Left renal cortex interstitium (tissue), 4 donors: Measurements from ENCODE around the gene SECISBP2L. TPM values are rescaled to one million over a fixed set of nuclear protein-coding genes. Genes with fewer than 3 reads are reported as not detected.

Experiments
- DNase-seq, 4 donors: peaks; one replicate each; pipeline ENCODE4 v3.0.0-alpha.2; 2013; ENCODE audit warnings: low read depth in 4 of 4, low spot score in 2 of 4, missing footprints in 1 of 4
- polyA plus RNA-seq, 4 donors: library from polyadenylated mRNA; unstranded; fragments of 120-200 nt; gene quantifications; one replicate each; pipeline ENCODE4 v1.2.1, GENCODE V29; 2013; ENCODE audit not compliant: insufficient read length in 4 of 4

The SECISBP2L gene
- polyA plus RNA-seq, 4 donors: 44.4 to 72.9 (median 52.5) TPM

DNA sequence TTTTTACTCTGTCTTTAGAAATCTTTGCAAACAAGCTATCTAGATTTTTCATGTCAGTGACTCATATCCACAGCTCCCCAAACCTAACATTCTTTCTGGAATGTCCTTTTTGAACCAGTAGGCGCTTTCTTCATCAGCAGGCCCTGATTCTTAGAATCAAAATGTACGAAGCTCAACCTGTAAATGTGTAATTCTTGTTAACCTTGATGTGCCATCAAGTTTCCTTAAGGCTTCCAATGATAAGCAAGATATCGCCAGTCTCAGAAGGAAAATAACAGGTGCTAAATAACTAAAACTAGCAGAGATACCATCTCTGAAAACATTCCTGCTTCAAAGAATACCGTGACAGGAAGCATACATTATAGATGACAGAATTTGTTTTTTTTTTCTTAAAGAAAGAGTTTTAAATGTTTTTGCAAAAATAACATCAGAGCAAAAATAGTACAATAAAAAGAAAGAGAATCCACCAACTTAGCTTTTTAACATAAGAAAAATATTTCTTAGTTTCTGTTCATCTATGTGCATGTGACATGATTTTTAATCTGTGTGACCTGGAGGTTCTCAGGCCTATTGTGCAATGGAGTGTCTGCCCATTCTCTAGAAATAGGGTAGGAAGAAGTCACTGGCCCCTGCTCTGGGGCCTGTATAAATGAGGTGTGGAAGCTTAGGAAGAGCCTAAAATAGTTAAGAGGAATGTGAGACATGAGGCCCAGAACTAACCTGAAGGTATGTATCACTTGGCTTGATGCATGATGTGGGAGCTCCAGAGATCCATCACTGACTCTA is 14.7 kb upstream of the SECISBP2L start:
- no peak for DNase-seq

GRCh38 chr15:49059491-49059890 is 13.2 kb upstream of the SECISBP2L start:
- DNase-seq: no peak

DNA sequence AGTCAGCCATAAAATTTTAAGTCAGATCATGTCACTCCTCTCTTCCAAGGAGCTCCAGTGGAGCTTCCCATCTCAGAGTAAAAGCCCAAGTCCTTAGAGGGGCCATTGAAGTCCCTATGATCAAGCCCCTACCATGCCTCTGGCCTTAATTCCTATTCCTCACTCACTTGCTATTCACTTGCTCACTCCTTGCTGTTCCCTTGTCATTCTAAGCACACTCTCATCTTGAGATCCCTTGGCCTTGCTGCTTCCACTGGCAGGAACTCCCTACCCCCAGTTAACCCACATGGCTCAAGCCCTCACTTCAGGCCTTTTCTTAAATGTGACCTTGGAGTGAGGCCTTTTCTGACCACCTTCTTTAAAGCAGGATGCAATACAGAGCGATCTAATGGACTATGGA is 12.3 kb upstream of the SECISBP2L start:
- DNase-seq: no peak

DNA sequence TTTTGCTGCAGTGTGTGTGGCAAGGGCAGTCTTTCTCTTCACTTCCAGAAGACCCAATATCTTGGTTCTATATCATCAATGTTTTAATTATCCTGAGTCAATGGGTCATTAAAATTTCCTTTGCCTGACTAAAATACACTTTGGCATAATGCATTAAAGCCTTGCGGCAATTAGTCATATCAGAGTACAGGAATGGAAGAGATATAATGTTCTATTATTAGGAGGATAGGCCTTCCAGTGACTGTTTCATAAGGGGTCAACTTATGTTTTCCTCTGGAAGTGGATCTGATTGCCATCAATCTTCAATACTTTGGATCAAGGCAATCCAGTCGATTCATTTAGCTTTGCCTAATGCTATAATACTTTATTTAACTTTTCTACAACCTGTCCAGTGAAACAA is 9.4 kb upstream of the SECISBP2L start:
- no peak for DNase-seq

DNA sequence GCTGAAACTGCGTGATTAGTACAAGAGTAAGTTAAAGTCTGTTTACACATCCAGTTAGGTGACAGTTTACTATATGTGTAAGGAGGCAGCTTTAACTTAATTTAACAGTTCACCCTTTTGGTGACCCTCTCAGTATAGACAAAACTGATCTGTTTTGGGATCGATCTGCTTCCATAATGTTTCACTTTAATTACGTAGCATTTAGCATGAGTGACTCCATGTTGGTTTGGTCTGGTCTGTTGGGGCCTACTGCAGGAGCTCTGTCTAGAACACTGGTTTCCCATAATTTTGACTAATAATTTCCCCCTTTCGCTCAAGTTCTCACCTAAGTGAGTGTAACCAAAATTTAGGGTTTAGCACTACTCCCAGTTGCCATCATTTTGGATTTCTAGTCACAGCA is 6.4 kb upstream of the SECISBP2L start:
- DNase-seq: no peak

GRCh38 chr15:49047456-49047855 is 1.2 kb upstream of the SECISBP2L start:
- DNase-seq: no peak

DNA sequence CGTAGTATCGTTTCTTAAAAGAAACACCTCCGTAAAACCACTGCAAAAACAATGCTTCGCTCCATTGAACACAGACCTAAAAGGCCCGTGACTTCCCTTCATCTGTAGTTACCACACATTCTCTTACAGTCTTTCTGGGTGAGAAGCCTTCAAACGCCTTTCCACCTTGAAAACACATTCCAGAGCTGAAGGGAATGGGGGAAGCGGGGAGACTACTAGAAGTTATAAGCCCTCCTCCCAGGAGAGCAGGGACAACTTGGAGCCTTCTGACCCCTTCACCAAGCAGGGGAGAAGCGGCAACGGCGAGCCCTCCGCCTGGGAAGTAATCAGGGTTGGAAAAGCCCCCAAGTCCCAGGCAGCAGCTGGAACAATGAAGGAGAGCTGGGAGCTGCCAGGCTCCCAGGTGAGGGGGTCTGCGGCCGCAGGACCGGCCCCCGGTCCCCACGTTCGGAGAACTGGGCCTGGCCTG is 461 bp downstream of the SECISBP2L start:
- DNase-seq: peak; percentile 42 to 68 (median 56)

DNA sequence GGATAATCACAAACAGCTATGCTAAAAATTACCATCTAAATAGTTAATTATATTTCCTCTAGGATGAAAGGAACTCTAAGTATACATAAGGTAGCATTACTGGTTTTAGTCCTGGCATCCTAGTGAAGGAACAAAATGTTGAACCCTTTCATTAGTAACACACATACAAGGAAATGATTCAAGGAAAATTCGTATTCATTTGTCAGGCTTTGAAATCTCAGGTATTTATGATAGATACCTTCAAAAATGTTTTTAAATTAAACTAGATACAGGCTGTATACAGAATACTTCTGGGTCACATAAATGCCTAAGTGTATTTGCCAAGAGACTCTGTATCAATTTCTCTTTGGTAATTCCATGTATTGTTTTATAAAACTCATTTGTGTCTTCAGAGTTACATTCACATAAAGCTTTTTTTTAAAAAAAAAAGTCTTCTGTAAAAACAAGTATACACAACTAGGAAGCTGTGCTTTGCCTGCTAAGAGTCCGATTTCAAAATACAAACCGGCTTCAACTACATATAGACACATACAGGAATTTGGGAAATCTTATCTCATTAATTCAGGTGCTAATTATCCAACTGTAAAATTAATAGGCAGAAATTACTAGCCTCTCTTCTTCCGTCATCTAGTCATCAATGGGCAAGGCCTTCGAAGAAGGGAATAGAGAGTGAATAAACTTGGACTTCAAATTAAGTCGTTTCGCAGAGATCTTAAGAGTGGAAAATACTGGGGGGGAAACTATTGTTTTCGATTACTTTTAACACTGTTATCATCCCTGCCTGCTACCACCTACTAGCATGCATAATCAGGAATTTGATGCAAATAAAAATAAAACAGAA is 1.3 kb downstream of the SECISBP2L start:
- DNase-seq: peak in 1 of 4 donors; percentile 37

DNA sequence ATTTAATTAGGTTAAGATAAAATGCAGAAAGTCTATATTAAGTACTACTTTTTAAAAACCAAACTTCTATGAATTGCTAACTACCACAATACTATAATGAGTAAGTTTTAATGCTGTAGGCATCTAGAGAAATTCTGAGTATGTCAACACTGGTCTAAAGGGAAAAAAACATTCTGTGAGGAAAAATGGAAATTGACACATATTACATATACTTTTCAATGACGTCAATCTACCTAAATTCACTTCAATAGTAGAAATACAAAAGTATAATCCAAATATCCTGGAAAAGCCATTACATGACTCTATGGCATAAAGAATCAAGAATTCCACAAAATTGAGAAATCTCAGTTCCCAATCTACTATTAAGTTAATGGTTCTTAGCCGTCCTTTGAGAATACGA is 2.2 kb downstream of the SECISBP2L start:
- DNase-seq: no peak

- no peak for DNase-seq
Observed at GRCh38 chr15:49042165-49042564, 4.1 kb downstream of the SECISBP2L start.

DNA sequence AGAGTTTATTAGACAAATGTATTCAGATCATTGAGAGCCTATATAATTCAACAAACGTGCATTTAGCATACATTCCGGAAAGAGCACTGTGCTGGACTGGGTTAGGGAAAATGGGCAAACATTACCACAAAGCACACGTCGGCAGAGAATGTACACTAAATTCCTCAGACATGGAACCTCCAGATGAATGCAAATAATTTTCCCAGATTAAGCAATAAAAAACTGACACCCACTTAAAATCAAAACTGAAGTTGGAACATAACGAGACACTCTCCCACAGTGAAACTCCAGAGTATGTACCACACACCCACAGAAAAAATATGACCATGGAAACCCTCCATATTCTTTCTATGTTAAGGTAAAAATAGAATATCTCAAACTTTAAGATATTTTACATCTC is 4.8 kb downstream of the SECISBP2L start:
- no peak for DNase-seq

- no peak for DNase-seq
Observed at GRCh38 chr15:49040151-49040550, 6.1 kb downstream of the SECISBP2L start.

DNA sequence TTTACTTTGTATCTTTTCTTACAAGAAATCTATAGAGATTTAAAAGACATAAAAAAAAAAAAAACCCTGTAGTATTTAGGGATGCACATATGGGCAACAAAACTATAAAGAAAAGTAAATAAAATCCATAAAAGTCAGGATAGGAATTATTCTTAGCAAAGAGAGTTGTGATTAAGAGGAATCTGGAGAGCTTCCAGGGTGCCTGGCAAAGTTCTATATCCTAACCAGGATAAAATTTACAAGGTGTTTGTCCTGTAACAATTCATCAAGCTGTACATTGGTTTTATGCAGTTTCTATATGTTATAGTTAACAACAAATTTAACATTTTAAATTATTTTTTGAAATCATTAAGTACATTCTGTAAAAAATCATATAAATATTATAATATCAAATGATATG is 7.9 kb downstream of the SECISBP2L start:
- no peak for DNase-seq

- no peak for DNase-seq
Observed at GRCh38 chr15:49037546-49037940, 8.7 kb downstream of the SECISBP2L start.

- no peak for DNase-seq
Observed at GRCh38 chr15:49036650-49037545, 9.3 kb downstream of the SECISBP2L start.

DNA sequence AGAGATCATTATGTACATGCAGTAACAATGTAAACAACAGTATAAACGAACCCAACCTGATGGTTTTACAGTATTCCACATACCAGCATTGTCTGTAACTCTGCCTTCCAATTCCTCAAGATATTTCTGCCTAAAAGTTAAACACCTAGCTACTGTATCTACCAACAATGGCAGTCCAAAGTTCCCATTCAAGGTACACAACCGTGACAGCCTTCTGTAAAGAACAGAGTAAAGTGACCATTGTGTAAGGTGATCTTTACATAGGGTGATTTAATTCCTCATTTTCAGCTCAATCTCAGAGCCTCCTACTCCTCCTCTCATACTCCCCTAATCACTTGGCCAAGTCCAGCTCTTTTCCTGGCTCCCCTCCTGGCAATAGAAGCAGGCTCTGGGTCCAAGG is 10.4 kb downstream of the SECISBP2L start:
- DNase-seq: no peak

DNA sequence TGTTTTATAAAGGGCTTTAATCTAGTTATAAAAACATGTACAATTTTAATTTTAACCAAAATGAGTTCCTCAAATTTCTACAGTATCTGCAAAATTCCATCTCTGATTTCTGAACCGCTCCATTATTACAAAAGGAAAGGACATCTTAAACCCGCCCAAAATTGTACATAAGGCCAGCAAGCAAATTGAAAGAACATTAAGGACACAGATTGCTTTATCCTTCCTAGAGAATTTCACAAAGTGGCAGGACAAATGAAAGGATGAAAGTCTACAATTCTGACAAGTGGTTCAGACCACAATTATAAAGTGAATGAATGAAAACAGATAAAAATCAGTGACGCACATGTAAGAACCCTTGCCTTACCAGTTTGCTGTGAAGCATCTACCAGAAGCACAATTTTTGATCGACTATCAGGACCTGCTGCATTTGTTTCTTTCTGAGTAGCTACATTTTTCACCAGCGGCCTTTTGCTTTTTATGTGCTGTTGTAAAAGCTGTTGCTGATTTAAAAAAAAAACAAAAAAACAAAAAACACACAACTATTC is 13.6 kb downstream of the SECISBP2L start:
- no peak for DNase-seq

- DNase-seq: no peak
Observed at GRCh38 chr15:49031804-49032203, 14.4 kb downstream of the SECISBP2L start.

GRCh38 chr15:49026700-49027099 is 19.5 kb downstream of the SECISBP2L start:
- no peak for DNase-seq

GRCh38 chr15:49024840-49025239 is 21.4 kb downstream of the SECISBP2L start:
- no peak for DNase-seq
